GM12892 (cell line): ENCODE results near the gene PCP2.

Experiments used
- DNase-seq: peaks from one replicate; pipeline ENCODE4 v3.0.0; 2011; ENCODE audit not compliant: insufficient read length
- FAIRE-seq: peaks from 2 replicates; lab custom pipeline; 2011; peaks lifted over from hg19 to GRCh38; lab: Jason Lieb, UNC
- POLR2A ChIP-seq: IDR thresholded peaks from 2 replicates; pipeline ENCODE4 v1.6.1; 2011; ENCODE audit warnings: low read depth, low read length, control low read depth
- POLR2AphosphoS5 ChIP-seq: IDR thresholded peaks from 2 replicates; pipeline ENCODE4 v1.6.1; 2011; ENCODE audit warnings: low read depth, low read length, control low read depth
- TAF1 ChIP-seq: IDR thresholded peaks from 2 replicates; pipeline ENCODE4 v1.6.1; 2011; ENCODE audit warnings: low read depth, mild to moderate bottlenecking, control low read depth, low read length, borderline replicate concordance

Gene PCP2

DNA sequence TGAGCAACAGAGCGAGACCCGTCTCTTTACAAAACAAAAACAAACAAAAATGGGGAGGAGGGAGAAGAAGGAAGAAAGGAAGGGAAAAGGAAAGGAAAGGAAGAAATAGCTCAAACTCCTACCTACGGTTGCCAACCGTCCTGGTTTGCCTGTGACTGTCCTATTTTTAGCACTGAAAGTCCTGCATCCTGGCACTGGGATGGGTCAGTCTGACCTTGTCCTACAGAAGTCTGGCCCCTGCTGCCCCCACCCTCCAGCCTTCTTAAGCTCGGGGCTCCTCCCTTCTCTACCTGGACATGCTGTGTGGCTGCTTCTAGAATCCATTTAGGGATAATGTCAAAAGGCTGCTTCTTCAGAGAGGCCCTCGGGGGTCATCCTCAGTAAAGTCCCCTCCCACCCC, 2.2 kb upstream of the PCP2 start:
- FAIRE-seq (no peak), DNase-seq (no peak)
- TF ChIP-seq TAF1 (no peak), POLR2A (no peak), POLR2AphosphoS5 (no peak)

DNA sequence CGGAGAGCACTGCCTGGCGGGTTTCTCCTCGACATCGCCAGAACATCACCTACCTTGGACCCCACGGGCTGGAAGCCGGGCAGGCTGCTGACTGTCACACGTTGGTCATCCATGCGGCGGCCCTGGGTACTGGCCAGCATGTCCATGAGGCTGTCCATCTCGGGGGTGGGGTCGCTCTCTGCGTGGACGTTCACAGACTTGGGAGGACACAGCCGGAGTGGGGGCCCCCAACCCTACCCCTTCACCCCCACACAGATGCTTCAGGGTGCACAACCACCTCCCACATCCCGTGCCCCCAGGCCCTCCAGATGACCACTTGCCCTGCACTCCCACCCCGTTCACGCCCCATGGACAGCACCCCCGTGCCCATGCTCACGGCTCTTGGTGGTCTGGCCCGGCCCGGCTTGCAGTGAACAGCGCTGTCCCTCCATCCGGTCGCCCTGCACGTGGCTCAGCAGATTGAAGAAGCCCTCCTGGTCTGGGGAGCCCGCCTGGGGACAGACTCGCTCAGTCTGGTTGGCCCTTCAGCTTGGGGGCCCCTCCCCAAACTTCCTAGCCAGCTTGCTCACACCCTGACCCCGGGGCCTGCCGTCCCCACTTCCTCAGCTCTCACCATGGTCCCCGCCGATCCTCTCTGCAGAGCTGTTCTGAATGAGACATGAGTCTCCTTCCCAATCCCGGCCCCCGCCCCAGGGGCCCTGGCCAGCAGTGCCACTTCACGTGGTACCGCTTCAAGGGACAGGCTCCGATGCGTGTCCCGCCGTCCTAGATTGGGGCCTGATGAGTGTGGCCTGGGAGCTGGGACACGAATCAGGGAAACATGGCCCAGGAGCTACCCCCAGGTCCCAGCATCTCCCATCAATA, 947 bp downstream of the PCP2 start:
- DNase-seq (no peak), FAIRE-seq (no peak)
- TF ChIP-seq POLR2AphosphoS5, result no peak
- 0 out of 2 replicates have a peak, but pooled peaks have one; percentile 46 for TF ChIP-seq POLR2A

DNA sequence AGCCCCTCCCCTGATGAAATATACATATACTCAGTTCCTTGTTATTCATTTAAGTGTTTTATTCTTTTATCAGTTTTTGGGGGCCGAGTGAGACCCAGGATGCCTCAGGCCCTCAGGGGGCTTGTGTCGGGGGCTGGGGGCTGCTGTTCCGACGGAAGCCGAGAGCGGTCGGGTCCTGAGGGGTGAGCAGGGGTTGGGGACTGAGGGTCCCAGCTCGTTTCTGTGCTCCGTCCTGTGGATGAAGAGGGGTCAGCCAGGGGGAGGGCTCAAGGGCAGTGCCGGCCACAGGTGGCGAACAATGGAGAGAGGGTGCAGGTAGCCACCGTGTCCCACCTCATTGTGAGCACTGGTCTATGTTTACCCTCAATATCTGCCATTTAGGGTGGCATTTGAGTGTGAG, 1.9 kb downstream of the PCP2 start:
- TF ChIP-seq POLR2AphosphoS5 (no peak), TAF1 (no peak), POLR2A (no peak)
- DNase-seq (no peak), FAIRE-seq (no peak)

DNA sequence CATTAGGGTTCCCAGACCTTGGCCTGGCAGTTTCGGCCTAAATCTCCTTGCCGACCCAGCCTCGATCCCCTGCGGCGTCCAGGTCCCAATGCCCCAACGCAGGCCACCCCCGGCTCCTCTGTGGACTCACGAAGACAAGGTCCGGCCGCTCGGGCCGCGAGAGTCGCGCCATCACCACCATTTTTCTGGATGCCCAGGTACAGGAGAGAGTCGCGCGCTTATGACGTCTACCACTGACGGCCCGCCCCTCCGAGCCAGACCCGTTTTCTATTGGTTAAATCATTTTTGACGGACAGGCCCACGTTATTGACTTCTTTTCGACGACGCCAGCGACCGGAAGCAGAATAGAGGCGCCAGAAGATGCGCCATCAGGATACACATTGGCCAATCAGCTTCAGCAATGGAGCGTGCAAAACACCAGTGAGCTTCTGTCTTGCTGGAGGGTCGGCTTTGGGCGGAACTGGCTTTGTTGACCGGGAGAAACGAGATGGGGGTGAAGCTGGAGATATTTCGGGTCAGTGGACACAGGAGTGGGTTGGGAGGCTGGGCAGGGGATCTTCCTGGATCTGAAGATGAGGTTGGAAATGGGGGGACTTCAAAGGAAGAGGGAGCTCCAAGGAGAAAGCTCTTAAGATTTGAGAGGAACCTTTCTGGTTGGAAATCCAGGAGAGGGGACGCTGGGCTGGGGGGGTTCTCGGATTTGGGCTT, 4.0 kb downstream of the PCP2 start, which contains the start of the genes PET100 and XAB2:
PET100 (plus strand) TSS at position 447 of the 708 bp plus-strand sequence; CDS start at position 488, 41 bp downstream.
XAB2 (minus strand) TSS at position 199 of the 708 bp plus-strand sequence; CDS start at position 181, 18 bp downstream.
- FAIRE-seq (peak; percentile 100), DNase-seq (peak; percentile 98)
- TF ChIP-seq POLR2AphosphoS5 (peak; percentile 44; the same call in 1 of the 2 replicates), POLR2A (peak; percentile 69; the same call in 1 of the 2 replicates), TAF1 (peak; percentile 75)

DNA sequence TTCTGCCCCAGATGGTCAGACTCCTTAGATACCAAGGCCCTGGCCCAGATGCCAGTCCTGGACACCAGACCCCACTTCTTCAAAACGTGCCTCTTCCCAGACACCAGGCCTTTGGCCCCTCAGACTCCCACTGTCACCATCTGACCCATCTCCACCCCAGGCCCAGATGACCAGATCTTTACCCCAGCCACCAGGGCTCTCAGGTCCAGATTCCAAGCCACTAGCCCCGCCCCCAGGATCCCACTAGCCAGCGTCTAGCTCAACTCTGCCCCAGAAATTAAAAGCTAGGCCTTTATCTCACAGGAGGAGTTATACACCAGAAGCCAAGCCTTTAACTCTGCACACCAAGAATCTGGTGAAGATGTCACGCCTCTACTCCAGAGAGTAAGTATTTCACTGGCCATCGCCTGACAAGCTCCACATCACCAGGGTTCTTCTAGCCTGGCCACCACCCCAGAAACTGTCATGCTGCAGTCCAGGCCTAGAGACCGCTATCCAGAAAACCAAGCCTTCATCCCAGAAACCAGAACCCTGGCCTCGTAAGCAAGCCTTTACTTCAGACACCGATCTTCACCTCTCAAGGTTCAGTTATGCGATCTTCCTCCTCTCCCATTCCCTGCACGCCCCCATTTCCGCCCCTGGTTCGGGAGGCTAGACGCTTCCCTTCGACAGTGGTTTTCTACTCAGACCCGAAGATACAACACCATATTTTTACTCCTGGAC, 4.8 kb downstream of the PCP2 start:
- FAIRE-seq (no peak), DNase-seq (no peak)
- TF ChIP-seq POLR2AphosphoS5 (no peak), TAF1 (no peak), POLR2A (no peak)

DNA sequence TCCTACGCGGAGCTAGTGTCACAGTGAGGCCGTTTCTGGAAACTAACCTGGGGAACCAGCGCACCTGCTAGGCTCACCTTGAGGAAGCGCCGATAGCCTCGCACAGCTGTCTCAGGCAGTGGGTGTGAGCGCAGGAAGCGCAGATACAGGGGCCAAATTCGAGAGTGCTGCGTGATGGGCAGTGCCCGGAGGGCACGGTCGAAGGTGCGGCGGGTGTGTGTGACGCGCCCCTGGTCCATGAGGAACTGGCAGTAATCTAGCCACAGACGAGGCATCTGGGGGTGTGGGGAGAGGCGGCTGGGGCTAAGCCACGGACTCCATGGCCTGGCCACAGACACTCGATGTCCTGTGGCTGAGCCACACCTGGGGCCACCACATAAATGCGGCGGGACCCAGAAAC, 6.4 kb downstream of the PCP2 start:
- FAIRE-seq, result no peak
- TF ChIP-seq POLR2AphosphoS5 (no peak), TAF1 (no peak), POLR2A (no peak)
- no peak for DNase-seq

DNA sequence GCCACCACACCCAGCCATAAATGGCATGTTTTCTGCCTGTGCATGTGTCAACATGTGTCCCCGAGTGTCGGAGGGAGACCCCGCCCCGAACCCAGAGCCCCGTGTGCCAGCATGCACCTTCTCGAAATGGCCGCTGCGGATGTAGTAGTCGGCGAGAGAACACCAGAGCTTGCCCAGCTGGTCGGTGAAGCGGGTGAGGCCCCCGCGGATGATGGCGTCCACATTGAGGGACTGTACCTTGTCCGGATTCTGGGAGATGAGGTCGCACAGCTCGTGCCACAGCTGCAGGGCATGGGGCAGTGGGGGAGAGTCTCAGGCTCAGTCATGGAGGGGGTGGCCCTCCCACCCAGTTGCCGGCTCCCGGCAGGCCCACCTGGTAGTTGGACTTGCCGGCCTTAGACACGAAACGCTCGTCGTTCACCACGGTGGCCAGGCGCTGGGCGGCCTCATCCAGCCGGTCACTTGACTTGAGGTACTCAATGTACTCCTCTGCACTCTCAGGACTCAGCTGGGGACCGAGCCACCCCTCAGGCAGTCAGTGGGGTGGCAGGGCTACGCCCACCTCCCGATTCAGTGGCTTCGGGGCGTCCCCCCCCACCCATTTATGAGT, 7.7 kb downstream of the PCP2 start:
- no peak for DNase-seq
- no peak for TF ChIP-seq TAF1
- no peak for TF ChIP-seq POLR2AphosphoS5
- no peak for TF ChIP-seq POLR2A
- no peak for FAIRE-seq

DNA sequence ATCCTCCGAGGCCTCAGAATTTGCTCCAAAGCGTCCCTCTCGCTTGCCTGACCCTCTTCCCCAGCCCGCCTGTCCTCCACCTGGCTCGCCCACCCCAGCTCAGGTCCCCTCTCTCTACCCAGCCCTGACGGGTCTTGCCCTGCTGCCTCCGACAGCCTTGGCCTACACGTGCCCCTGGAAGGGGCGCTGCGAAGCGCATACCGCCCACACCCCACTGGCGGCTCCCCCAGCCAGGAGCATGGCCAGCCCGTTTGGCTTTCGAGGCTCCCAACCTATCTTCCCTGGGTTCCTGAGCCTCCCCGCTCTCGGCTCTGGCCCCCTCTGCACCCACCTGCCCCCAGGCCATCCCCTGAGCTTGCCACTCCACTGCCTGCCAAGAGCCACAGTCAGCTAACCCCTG, 8.7 kb downstream of the PCP2 start:
- DNase-seq (no peak), FAIRE-seq (no peak)
- no peak for TF ChIP-seq TAF1
- no peak for TF ChIP-seq POLR2A
- no peak for TF ChIP-seq POLR2AphosphoS5

DNA sequence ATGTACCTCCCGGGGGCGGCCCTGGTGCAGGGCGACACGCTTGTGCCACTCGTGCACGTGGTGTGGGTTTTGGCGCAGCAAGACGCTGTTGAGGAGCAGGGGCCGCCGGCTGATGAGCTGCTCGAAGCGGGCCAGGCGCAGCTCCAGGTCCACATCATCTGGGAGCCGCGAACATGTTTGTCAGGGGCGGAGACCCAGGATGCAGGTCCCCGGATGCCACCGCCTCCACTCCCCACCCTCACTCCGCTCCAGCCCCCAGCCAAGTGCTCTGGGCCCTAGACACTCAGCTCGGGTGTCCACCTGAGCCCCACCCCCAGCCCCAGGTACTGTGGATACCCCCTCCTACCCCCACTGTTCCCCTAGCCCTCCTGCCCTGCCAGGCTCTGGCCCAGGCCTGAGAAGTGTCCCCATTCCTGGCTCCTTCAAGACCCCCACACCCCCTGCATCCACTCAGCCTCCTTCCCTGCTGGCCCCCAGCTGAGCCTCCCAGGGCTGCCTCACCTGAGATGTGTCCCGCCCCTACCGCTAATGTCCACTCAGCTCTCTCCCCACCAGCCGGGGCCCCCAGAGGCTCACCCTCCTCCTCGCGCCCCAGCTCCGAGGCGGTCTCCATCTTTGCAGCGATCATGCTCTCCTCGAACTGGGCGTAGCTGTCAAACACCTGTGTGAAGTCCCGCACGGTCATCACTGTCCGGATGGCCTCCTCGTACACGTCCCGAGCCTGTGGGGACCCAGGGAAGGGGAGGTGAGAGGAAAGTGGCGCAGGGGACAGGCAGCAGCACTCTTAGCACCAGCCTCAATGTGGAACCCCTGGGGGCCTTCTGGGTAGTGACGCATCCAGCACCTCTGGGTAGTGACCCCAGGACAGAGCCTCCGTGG, 9.6 kb downstream of the PCP2 start:
- no peak for DNase-seq
- FAIRE-seq, result no peak
- no peak for TF ChIP-seq POLR2AphosphoS5
- TF ChIP-seq TAF1, result no peak

DNA sequence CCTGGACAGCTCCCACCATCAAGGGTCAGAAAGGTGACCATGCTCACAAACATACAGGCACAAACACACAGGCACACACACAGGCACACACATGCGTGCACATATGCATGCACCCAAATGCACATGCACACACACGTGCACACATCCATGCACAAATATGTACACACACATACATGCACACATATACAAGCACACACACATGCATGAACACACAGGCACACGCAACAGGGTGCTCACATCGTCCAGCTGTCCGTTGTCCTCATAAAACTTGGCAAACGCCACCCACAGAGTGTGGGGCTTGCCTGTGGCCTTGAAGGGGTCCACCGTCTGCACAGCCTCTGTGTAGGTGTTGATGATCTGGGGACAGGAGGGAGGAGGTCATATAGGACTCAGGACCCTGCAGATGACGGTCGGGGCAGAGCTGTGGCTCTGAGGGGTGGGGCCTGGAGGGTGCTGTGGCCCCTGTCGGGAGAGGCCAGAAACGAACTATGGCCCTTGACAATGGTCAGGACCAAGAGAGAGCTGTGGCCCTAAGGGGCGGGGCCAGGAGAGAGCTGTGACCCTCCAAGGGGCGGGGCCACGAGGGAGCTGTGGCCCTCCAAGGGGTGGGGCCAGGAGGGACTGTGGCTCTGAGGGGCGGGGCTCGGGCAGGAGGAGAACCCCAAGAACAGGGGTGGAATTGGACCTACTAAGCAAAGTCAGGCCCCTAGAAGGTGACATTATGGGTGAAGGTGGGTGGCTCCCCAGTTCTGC, 10.4 kb downstream of the PCP2 start:
- TF ChIP-seq POLR2A (no peak), TAF1 (no peak), POLR2AphosphoS5 (no peak)
- DNase-seq, result no peak
- no peak for FAIRE-seq
